ENCODE results near the gene TMOD1. TPM values are rescaled to one million over a fixed set of nuclear protein-coding genes. Genes with fewer than 3 reads are reported as not detected.
"Not testable (repeated sequence)": the region's sequence is repeated elsewhere in the genome, so short reads cannot be mapped to it uniquely, and the experiment has no call there.

TMOD1 gene
- total RNA-seq, 1 donor from 2014 or later = 0.23 TPM

- peaks cover 4% of the 10 kb centered on the region for H3K27me3 Mint-ChIP-seq (ENCODE audit: low read depth)
- TF ChIP-seq CTCF (conservative IDR thresholded peaks at IDR 0.05) = peak; percentile 54
- H3K4me1 Mint-ChIP-seq = no peaks in the 10 kb centered on the region
- no peak overlapping the region for H3K4me3 Mint-ChIP-seq
- DNase-seq (ENCODE audit: low read depth, low spot score) = no peak
- no peak overlapping the region for H3K27ac Mint-ChIP-seq (ENCODE audit: unreplicated experiment)
- peaks cover 4% of the 10 kb centered on the region for H3K9me3 Mint-ChIP-seq
- H3K36me3 Mint-ChIP-seq (ENCODE audit: low read depth) = peaks cover 11% of the 10 kb centered on the region
These were observed 14.4 kb upstream of the TMOD1 start for GRCh38 chr9:97487107-97487506.

DNA sequence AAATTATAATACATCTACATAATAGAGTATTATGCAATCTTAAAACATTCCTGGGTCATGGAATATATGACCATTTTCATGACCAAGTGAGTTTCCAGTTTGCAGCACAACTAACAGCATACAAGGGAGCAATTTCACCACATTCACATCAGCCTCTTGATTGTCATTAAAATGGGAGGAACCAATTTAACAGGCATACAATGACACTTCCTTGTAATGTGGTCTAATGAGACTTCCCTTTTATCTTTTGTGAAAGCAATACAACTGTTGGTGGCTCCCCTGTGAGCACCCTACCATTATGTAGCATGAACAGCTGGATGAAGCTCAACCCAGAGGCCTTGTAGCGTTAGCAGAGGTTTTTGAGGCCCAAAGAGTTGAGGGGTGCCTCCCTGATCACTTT, 13.6 kb upstream of the TMOD1 start:
- Mint-ChIP-seq H3K4me3 (no peak overlapping the region), H3K27ac (ENCODE audit: unreplicated experiment) (no peak overlapping the region), H3K4me1 (no peaks in the 10 kb centered on the region), H3K9me3 (peaks cover 4% of the 10 kb centered on the region), H3K27me3 (ENCODE audit: low read depth) (peaks cover 4% of the 10 kb centered on the region), H3K36me3 (ENCODE audit: low read depth) (peaks cover 10% of the 10 kb centered on the region)
- DNase-seq (ENCODE audit: low read depth, low spot score) = no peak
- TF ChIP-seq CTCF (conservative IDR thresholded peaks at IDR 0.05) = no peak

DNA sequence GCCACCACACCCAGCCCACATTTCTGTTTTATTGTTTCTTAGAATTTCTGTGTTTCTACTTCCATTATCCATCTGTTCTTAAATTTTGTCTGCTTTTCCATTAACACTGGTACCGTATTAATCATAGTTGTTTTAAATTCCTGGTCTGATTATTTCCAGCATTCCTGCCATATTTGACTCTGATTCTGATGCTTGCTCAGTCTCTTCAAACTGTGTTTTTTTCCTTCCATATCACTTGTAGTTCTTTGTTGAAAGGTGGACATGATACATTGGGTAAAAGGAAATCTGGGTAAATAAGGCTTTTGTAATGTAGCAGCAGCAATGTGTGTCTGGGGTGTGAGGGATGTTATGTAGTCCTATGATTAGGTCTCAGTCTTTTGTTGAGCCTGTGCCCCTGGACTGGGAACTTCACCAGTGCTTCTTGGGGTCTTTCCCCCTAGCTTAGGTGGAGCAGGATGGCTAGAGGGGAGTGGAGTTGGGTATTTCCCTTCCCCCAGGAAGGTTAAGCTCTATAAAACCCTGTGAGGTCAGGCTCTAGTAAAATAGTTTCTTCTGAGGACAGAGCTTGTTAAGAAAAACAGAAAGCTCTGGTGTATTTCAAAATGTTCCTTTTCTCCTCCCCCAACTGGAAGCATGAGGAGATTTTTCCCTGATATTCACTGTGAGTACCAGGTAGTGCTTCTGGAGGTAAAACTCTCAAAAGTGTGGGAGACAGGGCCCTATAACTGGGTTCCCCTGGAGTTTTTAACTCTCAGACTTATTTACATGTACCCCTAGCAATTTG, 10.1 kb upstream of the TMOD1 start:
- Mint-ChIP-seq H3K27ac (ENCODE audit: unreplicated experiment) (no peak overlapping the region), H3K9me3 (no peaks in the 10 kb centered on the region), H3K4me3 (no peak overlapping the region), H3K36me3 (ENCODE audit: low read depth) (peaks cover 9% of the 10 kb centered on the region), H3K27me3 (ENCODE audit: low read depth) (peaks cover 11% of the 10 kb centered on the region), H3K4me1 (no peaks in the 10 kb centered on the region)
- TF ChIP-seq CTCF (conservative IDR thresholded peaks at IDR 0.05) = no peak
- DNase-seq (ENCODE audit: low read depth, low spot score) = no peak

DNA sequence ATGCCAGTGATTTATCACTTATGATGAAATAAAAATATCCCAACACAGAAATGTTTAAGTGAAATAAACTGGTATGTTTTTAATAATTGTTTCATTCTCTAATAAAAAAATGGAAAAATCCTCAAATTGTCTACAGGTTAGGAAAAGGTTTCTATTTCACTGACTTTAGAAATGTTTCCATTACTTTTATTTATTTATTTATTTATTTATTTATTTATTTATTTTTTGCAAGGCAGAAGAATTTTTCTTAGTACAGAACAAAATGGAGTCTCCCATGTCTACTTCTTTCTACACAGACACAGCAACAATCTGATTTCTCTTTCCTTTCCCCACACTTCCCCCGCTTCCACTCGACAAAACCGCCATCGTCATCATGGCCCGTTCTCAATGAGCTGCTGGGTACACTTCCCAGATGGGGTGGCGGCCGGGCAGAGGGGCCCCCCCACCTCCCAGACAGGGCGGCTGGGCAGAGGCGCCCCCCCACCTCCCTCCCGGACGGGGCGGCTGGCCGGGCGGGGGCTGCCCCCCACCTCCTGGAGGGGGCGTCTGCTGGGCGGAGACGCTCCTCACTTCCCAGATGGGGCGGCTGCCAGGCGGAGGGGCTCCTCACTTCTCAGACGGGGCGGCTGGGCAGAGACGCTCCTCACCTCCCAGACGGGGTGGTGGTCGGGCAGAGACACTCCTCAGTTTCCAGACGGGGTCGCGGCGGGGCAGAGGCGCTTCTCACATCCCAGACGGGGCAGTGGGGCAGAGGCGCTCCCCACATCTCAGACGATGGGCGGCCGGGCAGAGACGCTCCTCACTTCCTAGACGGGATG, 3.7 kb upstream of the TMOD1 start:
- not testable (repeated sequence) for H3K9me3 Mint-ChIP-seq; H3K4me3 Mint-ChIP-seq; DNase-seq (ENCODE audit: low read depth, low spot score); H3K36me3 Mint-ChIP-seq (ENCODE audit: low read depth); H3K27ac Mint-ChIP-seq (ENCODE audit: unreplicated experiment); H3K4me1 Mint-ChIP-seq
- H3K27me3 Mint-ChIP-seq (ENCODE audit: low read depth) = peaks cover 47% of the 10 kb centered on the region

DNA sequence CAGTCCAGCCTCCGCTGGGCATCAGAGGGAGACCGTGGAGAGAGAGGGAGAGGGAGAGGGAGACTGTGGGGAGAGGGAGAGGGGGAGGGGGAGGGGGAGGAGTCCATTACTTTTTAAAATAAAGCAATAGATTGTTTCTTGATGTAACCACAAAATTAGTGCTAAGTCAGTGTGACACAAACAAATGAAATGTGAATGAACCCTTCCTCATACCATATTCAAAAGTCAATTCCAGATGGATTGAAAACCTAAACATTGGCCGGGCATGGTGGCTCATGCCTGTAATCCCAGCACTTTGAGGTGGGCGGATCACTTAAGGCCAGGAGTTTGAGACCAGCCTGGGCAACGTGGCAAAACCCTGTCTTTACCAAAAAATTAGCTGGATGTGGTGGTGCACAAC, 2.6 kb upstream of the TMOD1 start:
- not testable (repeated sequence) for DNase-seq (ENCODE audit: low read depth, low spot score); H3K4me3 Mint-ChIP-seq; H3K9me3 Mint-ChIP-seq; H3K27ac Mint-ChIP-seq (ENCODE audit: unreplicated experiment)
- Mint-ChIP-seq H3K4me1 (peaks cover 11% of the 10 kb centered on the region), H3K36me3 (ENCODE audit: low read depth) (peaks cover 11% of the 10 kb centered on the region), H3K27me3 (ENCODE audit: low read depth) (peaks cover 47% of the 10 kb centered on the region)

GRCh38 chr9:97500263-97500662, 1.2 kb upstream of the TMOD1 start:
- Mint-ChIP-seq H3K27ac (ENCODE audit: unreplicated experiment) (no peak overlapping the region), H3K27me3 (ENCODE audit: low read depth) (peaks cover 47% of the 10 kb centered on the region), H3K9me3 (no peaks in the 10 kb centered on the region), H3K4me3 (peak overlapping the region; percentile 65), H3K4me1 (peaks cover 11% of the 10 kb centered on the region), H3K36me3 (ENCODE audit: low read depth) (peaks cover 13% of the 10 kb centered on the region)
- TF ChIP-seq CTCF (conservative IDR thresholded peaks at IDR 0.05) = no peak
- DNase-seq (ENCODE audit: low read depth, low spot score) = no peak

Data from neural crest cell (in vitro differentiated cells).